SK-N-SH treated with all-trans-retinoic acid at 6 μM for 48 hours (cell line): ENCODE data around the gene COL21A1.

ENCODE experiments used
- ATAC-seq: fragments of 200-7000 bp; cut with Tn5 transposase; 3 replicates; pipeline ENCODE4 v1.9.1; 2020; ENCODE audit warnings: mild to moderate bottlenecking, moderate library complexity
- BACH2 ChIP-seq: fragments of 250-450 bp; sonication (Bioruptor Pico); IDR thresholded peaks from 2 replicates; pipeline ENCODE4 v1.9.0; 2021; ENCODE audit warnings: mild to moderate bottlenecking, borderline replicate concordance
- ESRRG ChIP-seq: fragments of 250-450 bp; sonication (Bioruptor Pico); IDR thresholded peaks from 2 replicates; pipeline ENCODE4 v1.6.1; 2021; ENCODE audit warnings: mild to moderate bottlenecking
- GLIS3 ChIP-seq: fragments of 250-450 bp; sonication (Bioruptor Pico); IDR thresholded peaks from 2 replicates; pipeline ENCODE4 v1.5.0; 2020; ENCODE audit warnings: mild to moderate bottlenecking, moderate library complexity
- ISL1 ChIP-seq: fragments of 250-450 bp; sonication (Bioruptor Pico); IDR thresholded peaks from 2 replicates; pipeline ENCODE4 v2.1.2; 2022; ENCODE audit warnings: mild to moderate bottlenecking, moderate library complexity
- OSR1 ChIP-seq: fragments of 250-450 bp; sonication (Bioruptor Pico); IDR thresholded peaks from 2 replicates; pipeline ENCODE4 v1.8.0; 2022; ENCODE audit warnings: moderate library complexity, mild to moderate bottlenecking, inconsistent platforms
- PPARA ChIP-seq: fragments of 250-450 bp; sonication (Bioruptor Pico); IDR thresholded peaks from 2 replicates; pipeline ENCODE4 v1.5.0; 2020; ENCODE audit warnings: mild to moderate bottlenecking, borderline replicate concordance
- RARB ChIP-seq: fragments of 250-450 bp; sonication (Bioruptor Pico); IDR thresholded peaks from 2 replicates; pipeline ENCODE4 v1.8.0; 2021; ENCODE audit warnings: mild to moderate bottlenecking, moderate library complexity
- SNAI2 ChIP-seq: fragments of 250-450 bp; sonication (Bioruptor Pico); IDR thresholded peaks from 2 replicates; pipeline ENCODE4 v1.5.0; 2020; ENCODE audit warnings: mild to moderate bottlenecking, moderate library complexity
- TCF4 ChIP-seq: fragments of 250-450 bp; sonication (Bioruptor Pico); IDR thresholded peaks from 2 replicates; pipeline ENCODE4 v1.8.0; 2021; ENCODE audit warnings: mild to moderate bottlenecking, moderate library complexity, borderline replicate concordance
- ZFP3 ChIP-seq: fragments of 250-450 bp; sonication (Bioruptor Pico); IDR thresholded peaks from 2 replicates; pipeline ENCODE4 v1.5.0; 2020; ENCODE audit warnings: mild to moderate bottlenecking, moderate library complexity
- ZFP30 ChIP-seq: fragments of 450-650 bp; formaldehyde crosslinking; IDR thresholded peaks from 2 replicates; pipeline ENCODE4 v1.5.0; 2022; ENCODE audit warnings: mild to moderate bottlenecking, moderate library complexity
- ZNF70 ChIP-seq: fragments of 450-650 bp; formaldehyde crosslinking; IDR thresholded peaks from 2 replicates; pipeline ENCODE4 v1.5.0; 2020; ENCODE audit warnings: mild to moderate bottlenecking, moderate library complexity
- TF ChIP-seq, protein P1 (sequence below): fragments of 250-450 bp; sonication (Bioruptor Pico); IDR thresholded peaks from 2 replicates; pipeline ENCODE4 v1.8.0; 2021; ENCODE audit warnings: low read depth, mild to moderate bottlenecking, moderate library complexity, borderline replicate concordance
- TF ChIP-seq, protein P2 (sequence below): fragments of 250-450 bp; sonication (Bioruptor Pico); IDR thresholded peaks from 2 replicates; pipeline ENCODE4 v1.5.1; 2020; ENCODE audit warnings: low read depth, mild to moderate bottlenecking, moderate library complexity
- TF ChIP-seq, protein P3 (sequence below): fragments of 250-450 bp; sonication (Bioruptor Pico); IDR thresholded peaks from 2 replicates; pipeline ENCODE4 v1.5.0; 2020; ENCODE audit warnings: mild to moderate bottlenecking, moderate library complexity
- TF ChIP-seq, protein P4 (sequence below): fragments of 250-450 bp; sonication (Bioruptor Pico); IDR thresholded peaks from 2 replicates; pipeline ENCODE4 v1.8.0; 2020; ENCODE audit warnings: mild to moderate bottlenecking, moderate library complexity, borderline replicate concordance

COL21A1 gene

DNA sequence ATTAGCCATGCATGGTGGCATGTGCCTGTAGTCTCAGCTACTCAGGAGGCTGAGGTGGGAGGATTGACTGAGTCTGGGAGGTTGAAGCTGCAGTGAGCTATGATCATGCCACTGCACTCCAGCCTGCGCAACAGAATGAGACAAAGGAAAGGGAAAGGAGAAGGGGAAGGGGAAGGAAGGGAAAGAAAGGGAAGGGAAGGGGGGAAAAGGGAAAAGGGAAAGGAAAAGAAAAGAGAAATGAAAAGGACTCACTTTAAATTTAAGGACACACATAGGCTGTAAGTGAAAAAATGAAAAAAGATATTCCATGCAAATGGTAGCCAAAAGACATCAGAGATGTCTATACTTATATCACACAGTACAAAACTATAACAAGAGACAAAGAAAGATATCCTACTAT lies 74.2 kb downstream of the COL21A1 start:
- TF ChIP-seq, protein P1, sequence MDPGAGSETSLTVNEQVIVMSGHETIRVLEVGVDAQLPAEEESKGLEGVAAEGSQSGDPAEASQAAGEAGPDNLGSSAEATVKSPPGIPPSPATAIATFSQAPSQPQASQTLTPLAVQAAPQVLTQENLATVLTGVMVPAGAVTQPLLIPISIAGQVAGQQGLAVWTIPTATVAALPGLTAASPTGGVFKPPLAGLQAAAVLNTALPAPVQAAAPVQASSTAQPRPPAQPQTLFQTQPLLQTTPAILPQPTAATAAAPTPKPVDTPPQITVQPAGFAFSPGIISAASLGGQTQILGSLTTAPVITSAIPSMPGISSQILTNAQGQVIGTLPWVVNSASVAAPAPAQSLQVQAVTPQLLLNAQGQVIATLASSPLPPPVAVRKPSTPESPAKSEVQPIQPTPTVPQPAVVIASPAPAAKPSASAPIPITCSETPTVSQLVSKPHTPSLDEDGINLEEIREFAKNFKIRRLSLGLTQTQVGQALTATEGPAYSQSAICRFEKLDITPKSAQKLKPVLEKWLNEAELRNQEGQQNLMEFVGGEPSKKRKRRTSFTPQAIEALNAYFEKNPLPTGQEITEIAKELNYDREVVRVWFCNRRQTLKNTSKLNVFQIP (CRISPR knock-in tag): no peak
- TF ChIP-seq BACH2 (CRISPR knock-in tag) (no peak), ZNF70 (no peak), ZFP30 (no peak), ZFP3 (CRISPR knock-in tag) (no peak), TCF4 (CRISPR knock-in tag) (no peak), OSR1 (CRISPR knock-in tag) (no peak), ISL1 (no peak), RARB (CRISPR knock-in tag) (no peak)
- TF ChIP-seq, protein P2, sequence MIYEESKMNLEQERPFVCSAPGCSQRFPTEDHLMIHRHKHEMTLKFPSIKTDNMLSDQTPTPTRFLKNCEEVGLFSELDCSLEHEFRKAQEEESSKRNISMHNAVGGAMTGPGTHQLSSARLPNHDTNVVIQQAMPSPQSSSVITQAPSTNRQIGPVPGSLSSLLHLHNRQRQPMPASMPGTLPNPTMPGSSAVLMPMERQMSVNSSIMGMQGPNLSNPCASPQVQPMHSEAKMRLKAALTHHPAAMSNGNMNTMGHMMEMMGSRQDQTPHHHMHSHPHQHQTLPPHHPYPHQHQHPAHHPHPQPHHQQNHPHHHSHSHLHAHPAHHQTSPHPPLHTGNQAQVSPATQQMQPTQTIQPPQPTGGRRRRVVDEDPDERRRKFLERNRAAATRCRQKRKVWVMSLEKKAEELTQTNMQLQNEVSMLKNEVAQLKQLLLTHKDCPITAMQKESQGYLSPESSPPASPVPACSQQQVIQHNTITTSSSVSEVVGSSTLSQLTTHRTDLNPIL (CRISPR knock-in tag): no peak
- TF ChIP-seq, protein P3, sequence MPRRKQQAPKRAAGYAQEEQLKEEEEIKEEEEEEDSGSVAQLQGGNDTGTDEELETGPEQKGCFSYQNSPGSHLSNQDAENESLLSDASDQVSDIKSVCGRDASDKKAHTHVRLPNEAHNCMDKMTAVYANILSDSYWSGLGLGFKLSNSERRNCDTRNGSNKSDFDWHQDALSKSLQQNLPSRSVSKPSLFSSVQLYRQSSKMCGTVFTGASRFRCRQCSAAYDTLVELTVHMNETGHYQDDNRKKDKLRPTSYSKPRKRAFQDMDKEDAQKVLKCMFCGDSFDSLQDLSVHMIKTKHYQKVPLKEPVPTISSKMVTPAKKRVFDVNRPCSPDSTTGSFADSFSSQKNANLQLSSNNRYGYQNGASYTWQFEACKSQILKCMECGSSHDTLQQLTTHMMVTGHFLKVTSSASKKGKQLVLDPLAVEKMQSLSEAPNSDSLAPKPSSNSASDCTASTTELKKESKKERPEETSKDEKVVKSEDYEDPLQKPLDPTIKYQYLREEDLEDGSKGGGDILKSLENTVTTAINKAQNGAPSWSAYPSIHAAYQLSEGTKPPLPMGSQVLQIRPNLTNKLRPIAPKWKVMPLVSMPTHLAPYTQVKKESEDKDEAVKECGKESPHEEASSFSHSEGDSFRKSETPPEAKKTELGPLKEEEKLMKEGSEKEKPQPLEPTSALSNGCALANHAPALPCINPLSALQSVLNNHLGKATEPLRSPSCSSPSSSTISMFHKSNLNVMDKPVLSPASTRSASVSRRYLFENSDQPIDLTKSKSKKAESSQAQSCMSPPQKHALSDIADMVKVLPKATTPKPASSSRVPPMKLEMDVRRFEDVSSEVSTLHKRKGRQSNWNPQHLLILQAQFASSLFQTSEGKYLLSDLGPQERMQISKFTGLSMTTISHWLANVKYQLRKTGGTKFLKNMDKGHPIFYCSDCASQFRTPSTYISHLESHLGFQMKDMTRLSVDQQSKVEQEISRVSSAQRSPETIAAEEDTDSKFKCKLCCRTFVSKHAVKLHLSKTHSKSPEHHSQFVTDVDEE (CRISPR knock-in tag): no peak
- no peak for ATAC-seq

DNA sequence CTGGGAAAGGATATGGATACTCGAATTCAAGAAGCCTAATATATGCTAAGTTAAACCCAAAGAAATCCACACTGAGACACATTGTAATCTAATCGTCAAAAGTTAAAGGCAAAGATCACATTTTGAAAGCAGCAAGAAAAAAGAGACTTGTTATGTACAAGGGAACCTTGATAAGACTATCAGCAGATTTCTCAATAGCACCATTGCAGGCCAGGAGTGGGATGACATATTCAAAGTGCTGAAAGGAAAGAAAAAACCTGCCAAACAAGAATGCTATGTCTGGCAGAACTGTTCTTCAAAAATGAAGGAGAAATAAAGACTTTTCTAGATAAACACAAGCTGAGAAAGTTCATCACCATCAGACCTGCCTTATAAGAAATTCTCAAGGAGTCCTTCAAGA lies 75.2 kb downstream of the COL21A1 start:
- ATAC-seq: no peak

More for the DNA sequence above, 75.2 kb downstream of the COL21A1 start:
- TF ChIP-seq, protein P4, sequence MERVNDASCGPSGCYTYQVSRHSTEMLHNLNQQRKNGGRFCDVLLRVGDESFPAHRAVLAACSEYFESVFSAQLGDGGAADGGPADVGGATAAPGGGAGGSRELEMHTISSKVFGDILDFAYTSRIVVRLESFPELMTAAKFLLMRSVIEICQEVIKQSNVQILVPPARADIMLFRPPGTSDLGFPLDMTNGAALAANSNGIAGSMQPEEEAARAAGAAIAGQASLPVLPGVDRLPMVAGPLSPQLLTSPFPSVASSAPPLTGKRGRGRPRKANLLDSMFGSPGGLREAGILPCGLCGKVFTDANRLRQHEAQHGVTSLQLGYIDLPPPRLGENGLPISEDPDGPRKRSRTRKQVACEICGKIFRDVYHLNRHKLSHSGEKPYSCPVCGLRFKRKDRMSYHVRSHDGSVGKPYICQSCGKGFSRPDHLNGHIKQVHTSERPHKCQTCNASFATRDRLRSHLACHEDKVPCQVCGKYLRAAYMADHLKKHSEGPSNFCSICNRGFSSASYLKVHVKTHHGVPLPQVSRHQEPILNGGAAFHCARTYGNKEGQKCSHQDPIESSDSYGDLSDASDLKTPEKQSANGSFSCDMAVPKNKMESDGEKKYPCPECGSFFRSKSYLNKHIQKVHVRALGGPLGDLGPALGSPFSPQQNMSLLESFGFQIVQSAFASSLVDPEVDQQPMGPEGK (CRISPR knock-in tag): no peak
- TF ChIP-seq GLIS3 (CRISPR knock-in tag) (no peak), ESRRG (no peak), ZFP30 (no peak), ZNF70 (no peak), OSR1 (CRISPR knock-in tag) (no peak), BACH2 (CRISPR knock-in tag) (no peak), PPARA (no peak), ISL1 (no peak), ZFP3 (CRISPR knock-in tag) (no peak), SNAI2 (CRISPR knock-in tag) (no peak), RARB (CRISPR knock-in tag) (no peak)
- TF ChIP-seq, protein P1 (CRISPR knock-in tag): no peak
- TF ChIP-seq, protein P2 (CRISPR knock-in tag): no peak
- TF ChIP-seq, protein P3 (CRISPR knock-in tag): no peak
